Measurements from ENCODE around the gene CPEB3. TPM values are rescaled to one million over a fixed set of nuclear protein-coding genes. Genes with fewer than 3 reads are reported as not detected.

The CPEB3 gene
- total and polyA plus RNA-seq, 9 donors: 2.3 to 6.6 (median 5.6) TPM

GRCh38 chr10:92187101-92187500 is 103.8 kb downstream of the CPEB3 start:
- TF ChIP-seq EP300 (IDR thresholded peaks at IDR 0.05) (no peak), CTCF (IDR thresholded peaks at IDR 0.05) (no peak), POLR2A (IDR thresholded peaks at IDR 0.05) (no peak)
- no peak for DNase-seq
- 87 to 94% (median 94%) methylated on average over 2 of the region's 2 CpGs for WGBS, 3 donors
- H3K4me1 ChIP-seq (ENCODE audit: insufficient read depth): no peaks in the 10 kb centered on the region
- no peak overlapping the region for H3K27ac ChIP-seq
- H3K36me3 ChIP-seq: no peaks in the 10 kb centered on the region
- intact Hi-C loops (cut with DNase I): no loop called here
- no peaks in the 10 kb centered on the region for H3K9me3 ChIP-seq
- no peak overlapping the region for H3K4me3 ChIP-seq
- H3K27me3 ChIP-seq: no peaks in the 10 kb centered on the region

- WGBS, 3 donors: 92 to 96% (median 95%) methylated on average over 3 of the region's 3 CpGs
- H3K9me3 ChIP-seq: no peaks in the 10 kb centered on the region
- H3K36me3 ChIP-seq: no peaks in the 10 kb centered on the region
- no peak overlapping the region for H3K27ac ChIP-seq
- H3K4me1 ChIP-seq (ENCODE audit: insufficient read depth): no peaks in the 10 kb centered on the region
- no peak overlapping the region for H3K4me3 ChIP-seq
- DNase-seq: no peak
- TF ChIP-seq CTCF (IDR thresholded peaks at IDR 0.05) (no peak), POLR2A (IDR thresholded peaks at IDR 0.05) (no peak), EP300 (IDR thresholded peaks at IDR 0.05) (no peak)
- intact Hi-C loops (cut with DNase I): no loop called here
- H3K27me3 ChIP-seq: no peaks in the 10 kb centered on the region
These were observed 105.9 kb downstream of the CPEB3 start for GRCh38 chr10:92184977-92185376.

GRCh38 chr10:92183199-92183598 is 107.7 kb downstream of the CPEB3 start:
- no peak for DNase-seq
- no peak for TF ChIP-seq CTCF (IDR thresholded peaks at IDR 0.05)
- TF ChIP-seq POLR2A (IDR thresholded peaks at IDR 0.05): no peak
- no peak for TF ChIP-seq EP300 (IDR thresholded peaks at IDR 0.05)
- 95 to 98% (median 95%) methylated on average over 4 of the region's 4 CpGs for WGBS, 3 donors

GRCh38 chr10:92181575-92181974 is 109.3 kb downstream of the CPEB3 start:
- intact Hi-C loops (cut with DNase I): no loop called here
- 5 to 16% (median 8%) methylated on average over 2 of the region's 2 CpGs for WGBS, 3 donors
- no peaks in the 10 kb centered on the region for H3K27me3 ChIP-seq
- H3K4me3 ChIP-seq: no peak overlapping the region
- peak in 1 of 3 donors; percentile 8 for TF ChIP-seq CTCF (IDR thresholded peaks at IDR 0.05)
- TF ChIP-seq EP300 (IDR thresholded peaks at IDR 0.05): no peak
- no peaks in the 10 kb centered on the region for H3K9me3 ChIP-seq
- H3K36me3 ChIP-seq: no peaks in the 10 kb centered on the region
- DNase-seq: no peak
- no peaks in the 10 kb centered on the region for H3K4me1 ChIP-seq (ENCODE audit: insufficient read depth)
- no peak overlapping the region for H3K27ac ChIP-seq

More at GRCh38 chr10:92183199-92183598, 107.7 kb downstream of the CPEB3 start:
- Histone ChIP-seq H3K4me3 (no peak overlapping the region), H3K36me3 (no peaks in the 10 kb centered on the region), H3K4me1 (ENCODE audit: insufficient read depth) (no peaks in the 10 kb centered on the region), H3K27me3 (no peaks in the 10 kb centered on the region), H3K9me3 (no peaks in the 10 kb centered on the region), H3K27ac (no peak overlapping the region)
- intact Hi-C loops (cut with DNase I): no loop called here

GRCh38 chr10:92180399-92180798 is 110.5 kb downstream of the CPEB3 start:
- H3K4me1 ChIP-seq (ENCODE audit: insufficient read depth): no peaks in the 10 kb centered on the region
- no peak overlapping the region for H3K27ac ChIP-seq
- H3K36me3 ChIP-seq: no peaks in the 10 kb centered on the region
- TF ChIP-seq CTCF (IDR thresholded peaks at IDR 0.05) (no peak), EP300 (IDR thresholded peaks at IDR 0.05) (no peak), POLR2A (IDR thresholded peaks at IDR 0.05) (no peak)
- H3K27me3 ChIP-seq: no peaks in the 10 kb centered on the region
- WGBS, 3 donors: 55 to 74% (median 70%) methylated on average over 1 of the region's 1 CpG
- H3K4me3 ChIP-seq: no peak overlapping the region
- DNase-seq: no peak
- no peaks in the 10 kb centered on the region for H3K9me3 ChIP-seq
- intact Hi-C loops (cut with DNase I): no loop called here

Data from ovary (tissue), 9 donors.